ENCODE results near the gene OR52H1.
"Not testable (repeated sequence)": the region's sequence is repeated elsewhere in the genome, so short reads cannot be mapped to it uniquely, and the experiment has no call there.

Gene OR52H1

GRCh38 chr11:5548440-5548839, at the start of gene OR52H1:
Gene OR52H1, minus strand, starts transcription at chr11:5548540. Its CDS starts 3,035 bp downstream, at chr11:5545505.
- no peak for DNase-seq

GRCh38 chr11:5597953-5598352, 49.6 kb upstream of the OR52H1 start:
- no peak for DNase-seq

- no peak for DNase-seq
Observed at GRCh38 chr11:5596607-5597201, 48.4 kb upstream of the OR52H1 start, which contains the start of gene TRIM6. Gene TRIM6, plus strand, starts transcription at chr11:5596637. Its CDS starts 261 bp downstream, at chr11:5596898.

GRCh38 chr11:5593146-5593545, 44.8 kb upstream of the OR52H1 start:
- DNase-seq: no peak

- no peak for DNase-seq
Observed at GRCh38 chr11:5592615-5593014, 44.3 kb upstream of the OR52H1 start.

GRCh38 chr11:5591613-5592012, 43.3 kb upstream of the OR52H1 start:
- DNase-seq: no peak

- not testable (repeated sequence) for DNase-seq
Observed at GRCh38 chr11:5589906-5590305, 41.6 kb upstream of the OR52H1 start.

GRCh38 chr11:5584458-5584857, 36.1 kb upstream of the OR52H1 start:
- not testable (repeated sequence) for DNase-seq

- DNase-seq: no peak
Observed at GRCh38 chr11:5581014-5581413, 32.7 kb upstream of the OR52H1 start.

GRCh38 chr11:5580577-5580976, 32.2 kb upstream of the OR52H1 start, which contains the start of gene OR52B6:
Gene OR52B6, plus strand, starts transcription at chr11:5580877. Its CDS starts 0 bp downstream, at chr11:5580877.
- no peak for DNase-seq

GRCh38 chr11:5577101-5577500, 28.8 kb upstream of the OR52H1 start:
- no peak for DNase-seq

- no peak for DNase-seq
Observed at GRCh38 chr11:5575152-5575551, 26.8 kb upstream of the OR52H1 start.

GRCh38 chr11:5574654-5575053, 26.3 kb upstream of the OR52H1 start:
- no peak for DNase-seq

GRCh38 chr11:5564259-5565019, 16.1 kb upstream of the OR52H1 start:
- DNase-seq: no peak

GRCh38 chr11:5557751-5558150, 9.4 kb upstream of the OR52H1 start:
- no peak for DNase-seq

GRCh38 chr11:5556596-5557188, 8.4 kb upstream of the OR52H1 start:
- DNase-seq: no peak

- DNase-seq: no peak
Observed at GRCh38 chr11:5553343-5553742, 5.0 kb upstream of the OR52H1 start.

- DNase-seq: no peak
Observed at GRCh38 chr11:5550440-5551095, 2.2 kb upstream of the OR52H1 start.

- no peak for DNase-seq
Observed at GRCh38 chr11:5547982-5548381, 358 bp downstream of the OR52H1 start.

GRCh38 chr11:5546457-5546856, 1.9 kb downstream of the OR52H1 start:
- DNase-seq: no peak

- DNase-seq: no peak
Observed at GRCh38 chr11:5541427-5541826, 6.9 kb downstream of the OR52H1 start.

- DNase-seq: no peak
Observed at GRCh38 chr11:5536482-5536881, 11.9 kb downstream of the OR52H1 start.

GRCh38 chr11:5534046-5534445, 14.3 kb downstream of the OR52H1 start:
- no peak for DNase-seq

All from activated naive CD4-positive, alpha-beta T cell (primary cell).